PC-3 (cell line): Measurements from ENCODE around the gene RSPH10B2.
"Not testable (repeated sequence)": the region's sequence is repeated elsewhere in the genome, so short reads cannot be mapped to it uniquely, and the experiment has no call there.

Source experiments
- EZH2 ChIP-seq: fragments of 300-600 bp; sonication (generic); IDR thresholded peaks from one replicate; pipeline ENCODE4 v1.6.1; 2017; ENCODE audit warnings: antibody characterized with exemption, mild to moderate bottlenecking, low read length; ENCODE audit not compliant: unreplicated experiment
- EZH2phosphoT487 ChIP-seq: fragments of 300-600 bp; sonication (generic); IDR thresholded peaks from 2 replicates; pipeline ENCODE4 v1.6.1; 2018; ENCODE audit warnings: mild to moderate bottlenecking, antibody characterized with exemption, low read length, borderline replicate concordance
- TF ChIP-seq, protein P1 (sequence below): fragments of 300-600 bp; sonication (generic); conservative IDR thresholded peaks from 2 replicates; pipeline ENCODE4 v1.5.1; 2017; ENCODE audit warnings: antibody characterized with exemption, low read depth, mild to moderate bottlenecking, low read length

DNA sequence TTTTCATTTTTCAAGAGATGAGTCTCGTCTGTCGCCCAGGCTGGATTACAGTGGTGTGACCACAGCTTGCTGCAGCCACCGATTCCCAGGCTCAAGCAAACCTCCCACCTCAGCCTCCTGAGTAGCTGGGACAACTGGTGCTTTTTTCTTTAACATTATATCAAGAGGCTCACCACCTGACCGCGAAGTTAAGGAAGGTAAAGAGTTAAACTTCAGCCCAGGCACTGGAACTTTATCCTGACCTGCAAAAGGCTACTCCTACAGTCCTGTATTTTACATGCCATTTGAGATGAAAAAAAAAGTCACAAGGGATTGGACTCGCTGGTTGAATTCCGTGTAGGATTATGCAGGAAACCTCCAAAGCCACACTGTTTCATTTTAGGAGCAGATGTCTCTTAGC lies 61.6 kb downstream of the RSPH10B2 start:
- TF ChIP-seq, protein P1, sequence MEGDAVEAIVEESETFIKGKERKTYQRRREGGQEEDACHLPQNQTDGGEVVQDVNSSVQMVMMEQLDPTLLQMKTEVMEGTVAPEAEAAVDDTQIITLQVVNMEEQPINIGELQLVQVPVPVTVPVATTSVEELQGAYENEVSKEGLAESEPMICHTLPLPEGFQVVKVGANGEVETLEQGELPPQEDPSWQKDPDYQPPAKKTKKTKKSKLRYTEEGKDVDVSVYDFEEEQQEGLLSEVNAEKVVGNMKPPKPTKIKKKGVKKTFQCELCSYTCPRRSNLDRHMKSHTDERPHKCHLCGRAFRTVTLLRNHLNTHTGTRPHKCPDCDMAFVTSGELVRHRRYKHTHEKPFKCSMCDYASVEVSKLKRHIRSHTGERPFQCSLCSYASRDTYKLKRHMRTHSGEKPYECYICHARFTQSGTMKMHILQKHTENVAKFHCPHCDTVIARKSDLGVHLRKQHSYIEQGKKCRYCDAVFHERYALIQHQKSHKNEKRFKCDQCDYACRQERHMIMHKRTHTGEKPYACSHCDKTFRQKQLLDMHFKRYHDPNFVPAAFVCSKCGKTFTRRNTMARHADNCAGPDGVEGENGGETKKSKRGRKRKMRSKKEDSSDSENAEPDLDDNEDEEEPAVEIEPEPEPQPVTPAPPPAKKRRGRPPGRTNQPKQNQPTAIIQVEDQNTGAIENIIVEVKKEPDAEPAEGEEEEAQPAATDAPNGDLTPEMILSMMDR: not testable (repeated sequence)
- TF ChIP-seq EZH2phosphoT487, EZH2: not testable (repeated sequence)
